T-helper 22 cell (primary cell): ENCODE data around the gene CDH4.

Experiments
- DNase-seq: peaks from one replicate; pipeline ENCODE4 v3.0.0-alpha.2; 2020; ENCODE audit warnings: low read depth

CDH4 gene

GRCh38 chr20:61788343-61788742 is 536.3 kb downstream of the CDH4 start:
- DNase-seq, result no peak

GRCh38 chr20:61789329-61789728 is 537.3 kb downstream of the CDH4 start:
- no peak for DNase-seq

DNA sequence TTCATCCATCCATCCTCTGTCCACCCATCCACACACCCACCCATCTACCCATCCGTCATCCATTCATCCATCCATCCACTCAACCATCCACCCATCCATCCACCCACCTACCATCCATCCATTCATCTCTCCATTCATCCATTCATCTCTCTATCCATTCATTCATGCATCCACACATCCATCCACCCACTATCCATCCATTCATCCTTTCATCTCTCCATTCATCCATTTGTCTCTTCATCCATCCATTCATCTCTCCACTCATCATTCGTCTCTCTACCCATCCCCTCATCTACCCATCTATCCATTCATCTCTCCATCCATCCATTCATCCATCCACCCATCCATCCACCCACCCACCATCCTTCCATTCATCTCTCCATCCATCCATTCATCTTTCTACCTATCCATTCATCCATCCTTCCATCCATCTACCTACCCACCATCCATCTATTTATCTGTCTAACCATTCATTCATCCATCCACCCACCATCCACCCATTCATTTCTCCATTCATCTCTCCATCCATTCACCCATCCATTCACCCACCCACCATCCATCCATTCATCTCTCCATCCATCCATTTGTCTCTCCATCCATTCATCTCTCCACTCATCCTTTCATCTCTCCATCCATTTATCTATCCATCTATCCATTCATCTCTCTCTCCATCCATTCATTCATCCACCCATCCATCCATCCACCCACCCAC is 538.2 kb downstream of the CDH4 start:
- DNase-seq, result no peak

GRCh38 chr20:61791995-61792394 is 539.9 kb downstream of the CDH4 start:
- no peak for DNase-seq

GRCh38 chr20:61795669-61796630 is 543.9 kb downstream of the CDH4 start:
- no peak for DNase-seq

- DNase-seq, result no peak
Observed at GRCh38 chr20:61796738-61797137, 544.7 kb downstream of the CDH4 start.

DNA sequence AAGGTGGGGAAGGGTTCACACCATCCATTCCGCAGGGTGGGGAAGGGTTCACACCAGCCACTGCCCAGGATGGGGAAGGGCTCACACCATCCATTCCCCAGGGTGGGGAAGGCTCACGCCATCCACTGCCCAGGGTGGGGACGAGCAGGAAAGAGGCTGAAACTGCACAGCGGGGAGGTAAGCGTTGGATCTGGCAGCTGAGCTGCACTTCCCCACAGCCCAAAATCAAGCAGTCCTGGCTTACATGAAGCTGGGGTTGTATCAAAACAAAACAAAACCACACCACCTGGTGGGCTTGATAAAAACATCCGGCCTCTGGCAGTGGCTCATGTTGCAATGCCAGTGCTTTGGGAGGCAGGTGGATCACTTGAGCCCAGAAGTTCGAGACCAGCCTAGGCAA is 545.1 kb downstream of the CDH4 start:
- DNase-seq, result no peak

GRCh38 chr20:61797971-61798411 is 545.9 kb downstream of the CDH4 start:
- DNase-seq, result no peak

- no peak for DNase-seq
Observed at GRCh38 chr20:61798632-61799031, 546.6 kb downstream of the CDH4 start.

DNA sequence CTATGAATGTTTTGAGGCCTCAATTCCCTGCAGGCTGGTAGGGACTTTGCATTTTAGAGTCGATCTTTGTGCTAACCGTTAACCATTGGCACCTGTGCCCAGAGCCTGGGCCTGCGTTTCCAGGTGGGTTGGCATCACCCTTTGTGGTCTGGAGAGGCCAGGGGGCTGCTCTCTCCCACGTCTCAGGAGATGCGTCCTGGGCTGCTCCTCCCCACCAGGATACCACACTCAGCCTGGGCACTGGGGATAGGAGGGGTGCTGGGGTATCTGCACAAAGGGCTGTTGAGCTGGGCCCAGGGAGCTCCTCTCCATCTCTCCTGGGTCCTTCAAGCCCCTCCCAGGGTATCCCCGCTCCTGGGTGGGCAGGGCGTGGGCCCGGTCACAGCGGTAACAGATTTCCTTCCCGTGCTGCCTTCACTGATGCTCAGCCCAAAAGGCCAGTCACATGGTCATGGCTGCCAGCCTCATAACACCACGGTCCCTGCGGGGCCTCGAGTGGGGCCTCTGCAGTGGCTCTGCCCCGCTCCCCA is 547.4 kb downstream of the CDH4 start:
- DNase-seq, result no peak

- no peak for DNase-seq
Observed at GRCh38 chr20:61799928-61800327, 547.9 kb downstream of the CDH4 start.

GRCh38 chr20:61800359-61801064 is 548.5 kb downstream of the CDH4 start:
- no peak for DNase-seq

DNA sequence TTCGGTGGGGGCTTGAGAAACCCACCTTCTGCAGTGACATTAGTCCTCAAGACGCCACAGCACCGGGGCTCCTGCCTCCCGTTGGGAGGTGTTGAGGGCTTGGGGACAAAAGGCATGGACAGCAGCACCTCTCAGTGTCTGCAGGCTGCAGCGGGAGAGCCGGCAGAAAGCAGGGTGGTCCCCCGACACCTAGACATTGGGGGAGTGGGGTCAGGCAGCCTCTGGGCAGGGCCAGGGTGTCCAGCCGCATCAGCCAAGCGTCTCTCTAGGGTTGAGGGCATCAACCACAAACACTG is 549.0 kb downstream of the CDH4 start:
- no peak for DNase-seq

GRCh38 chr20:61801428-61801827 is 549.4 kb downstream of the CDH4 start:
- DNase-seq, result no peak

DNA sequence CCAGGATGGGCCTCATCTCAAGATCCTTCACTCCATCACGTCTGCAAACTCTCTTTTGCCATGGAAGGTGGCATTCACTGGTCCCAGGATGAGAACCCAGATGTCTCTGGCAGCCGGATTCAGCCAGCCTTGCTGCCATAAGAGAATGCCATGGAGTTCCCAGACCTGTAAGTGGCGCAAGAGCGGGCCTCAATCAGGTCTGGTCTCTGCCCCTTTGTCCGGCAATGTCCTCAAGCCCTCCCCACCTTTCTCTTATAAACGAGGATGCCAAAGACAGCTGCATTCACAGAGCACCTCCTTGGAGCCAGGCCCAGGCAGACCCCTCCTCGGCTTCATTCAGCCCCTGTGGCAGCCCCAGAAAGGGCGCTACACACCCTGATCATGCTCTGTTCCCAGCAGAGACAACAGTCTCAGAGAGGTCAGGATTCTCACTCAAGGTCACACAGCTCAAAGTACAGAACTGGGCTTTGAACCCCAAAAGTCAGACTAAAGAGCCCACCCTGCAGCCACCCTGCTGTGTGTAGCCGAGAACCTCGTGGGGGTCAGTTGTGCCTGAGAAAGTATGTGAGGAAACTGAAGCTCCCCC is 549.9 kb downstream of the CDH4 start:
- no peak for DNase-seq

DNA sequence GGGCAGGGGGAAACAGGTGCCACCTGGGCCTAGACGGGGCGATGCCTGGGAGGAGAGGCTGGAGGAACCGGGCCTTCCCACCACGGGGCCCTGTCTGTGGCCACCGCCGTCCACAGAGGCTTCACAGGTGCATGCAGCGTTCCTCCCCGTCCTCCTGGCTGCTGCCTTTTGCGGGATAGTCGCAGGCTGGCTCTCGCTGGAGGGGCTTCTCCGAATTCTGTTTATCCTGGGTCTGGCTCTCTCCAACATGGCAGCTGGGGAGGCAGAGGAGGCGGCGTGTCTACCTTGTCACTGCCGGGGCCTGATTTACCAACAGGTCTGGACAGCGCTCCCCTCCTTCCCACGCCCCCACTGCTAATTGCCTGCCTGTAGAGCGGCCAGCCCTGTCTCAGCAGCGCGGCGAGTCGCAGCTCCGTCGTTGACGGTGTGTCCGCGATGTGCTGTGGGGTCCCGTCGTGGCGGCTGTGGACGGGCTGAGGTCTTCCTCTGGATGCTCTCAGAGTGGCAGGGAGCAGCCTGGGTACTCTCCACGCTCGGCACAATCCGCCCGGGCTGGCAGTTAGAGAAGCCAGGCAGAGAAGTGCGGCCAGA is 550.8 kb downstream of the CDH4 start:
- no peak for DNase-seq

DNA sequence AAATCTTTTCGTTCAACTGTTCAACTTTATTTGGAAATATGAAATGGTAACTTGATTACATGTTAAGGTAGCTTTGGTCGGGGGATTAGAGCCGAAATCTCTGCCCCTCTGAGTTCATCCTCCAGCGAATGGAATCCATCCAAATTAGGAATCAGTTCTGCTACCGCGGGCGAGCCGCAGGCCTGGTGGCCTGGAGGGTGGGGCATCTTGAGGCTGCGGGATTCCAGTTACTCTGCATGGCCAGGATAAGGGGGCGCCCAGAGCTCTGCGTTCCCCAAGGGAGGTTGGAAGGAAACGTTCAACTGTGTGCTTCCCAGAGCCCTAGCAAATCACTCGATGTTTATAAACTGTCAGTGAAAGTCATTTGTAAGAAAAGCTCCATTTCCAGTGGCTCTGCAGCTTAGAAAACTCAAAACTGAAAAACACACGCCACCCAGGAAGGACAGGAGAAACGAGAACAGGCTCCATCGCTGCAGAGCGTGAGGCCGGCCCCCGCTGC is 551.4 kb downstream of the CDH4 start:
- DNase-seq, result no peak

GRCh38 chr20:61803915-61804751 is 552.1 kb downstream of the CDH4 start:
- DNase-seq, result no peak

DNA sequence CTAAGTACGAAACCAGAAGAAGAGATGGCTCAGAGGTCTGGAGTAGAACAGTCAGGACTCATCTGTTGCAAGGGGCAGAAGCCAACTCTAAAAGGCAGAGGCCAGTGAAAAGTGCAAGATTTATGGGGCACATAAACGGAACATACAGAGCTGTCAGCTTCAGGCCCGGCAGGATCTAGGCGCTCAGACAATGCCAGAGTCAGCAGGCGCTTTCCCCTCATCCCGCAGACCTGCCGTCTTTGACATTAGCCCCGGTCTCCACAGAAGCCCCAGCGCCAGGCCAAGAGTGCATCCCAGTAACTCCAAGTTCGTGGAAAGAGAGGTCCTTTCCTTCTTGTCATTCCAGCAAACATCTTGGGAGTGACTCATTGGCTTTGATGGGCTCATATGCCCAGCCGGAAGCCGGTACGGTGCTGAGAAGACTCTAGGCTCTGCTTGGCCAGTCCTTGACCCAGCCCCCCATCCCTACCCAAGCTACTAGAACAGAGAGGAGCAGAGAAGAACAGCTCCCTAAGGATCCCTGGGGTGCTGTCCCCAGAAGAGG is 552.8 kb downstream of the CDH4 start:
- DNase-seq, result no peak

- DNase-seq, result no peak
Observed at GRCh38 chr20:61805365-61805764, 553.3 kb downstream of the CDH4 start.
